ENCODE results near the gene AIFM2. TPM values are rescaled to one million over a fixed set of nuclear protein-coding genes. Genes with fewer than 3 reads are reported as not detected.
"Not testable (repeated sequence)": the region's sequence is repeated elsewhere in the genome, so short reads cannot be mapped to it uniquely, and the experiment has no call there.

Gene AIFM2
- total RNA-seq, 1 donor from 2014 or later = 16.3 TPM

DNA sequence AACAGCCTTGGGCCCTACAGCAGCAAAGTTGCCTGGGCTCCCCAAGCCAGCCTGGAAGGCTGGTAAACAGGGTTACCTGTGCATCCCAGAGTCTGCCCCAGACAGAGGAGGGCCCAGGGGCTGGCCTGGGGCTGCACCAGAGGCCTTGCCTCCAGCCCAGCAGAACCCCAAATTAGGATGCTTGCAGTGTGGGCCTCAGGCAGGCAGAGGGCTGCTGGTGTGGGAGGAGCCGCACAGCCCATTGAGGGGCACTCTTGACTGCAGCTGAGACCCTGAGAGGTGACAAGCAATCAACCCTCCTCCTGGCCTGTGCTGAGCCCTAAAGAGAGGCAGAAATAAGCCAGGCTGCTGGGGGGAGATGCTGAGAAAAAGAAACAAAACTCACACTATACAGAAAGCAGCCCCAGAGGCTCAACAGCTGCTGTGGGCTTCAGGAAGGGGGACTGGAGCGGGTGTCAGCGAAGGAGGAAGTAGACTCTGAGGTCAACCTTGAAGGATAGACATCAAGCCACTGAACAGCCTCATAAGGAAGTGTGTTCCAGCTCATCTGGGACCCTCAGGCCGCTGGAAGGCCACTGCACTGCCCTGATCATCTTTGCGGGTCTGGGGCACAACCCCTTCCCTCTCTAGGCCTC is 6.6 kb downstream of the AIFM2 start:
- intact Hi-C loops (cut with micrococcal nuclease) = no loop called here
- ATAC-seq (no peak), DNase-seq (no peak)

GRCh38 chr10:70124918-70125317 is 7.7 kb downstream of the AIFM2 start:
- DNase-seq (no peak), ATAC-seq (no peak)
- intact Hi-C loops (cut with micrococcal nuclease) = no loop called here

- ATAC-seq (no peak), DNase-seq (no peak)
- intact Hi-C loops (cut with micrococcal nuclease) = no loop called here
Measured at GRCh38 chr10:70124415-70124814, 8.2 kb downstream of the AIFM2 start.

- DNase-seq = no peak
- no peak for ATAC-seq
- intact Hi-C loops (cut with micrococcal nuclease) = no loop called here
Measured at GRCh38 chr10:70123817-70124216, 8.8 kb downstream of the AIFM2 start.

GRCh38 chr10:70123166-70123565 is 9.5 kb downstream of the AIFM2 start:
- intact Hi-C loops (cut with micrococcal nuclease); ATAC-seq; DNase-seq: not testable (repeated sequence)

- ATAC-seq (no peak), DNase-seq (no peak)
- intact Hi-C loops (cut with micrococcal nuclease) = no loop called here
Measured at GRCh38 chr10:70122742-70123141, 9.9 kb downstream of the AIFM2 start.

DNA sequence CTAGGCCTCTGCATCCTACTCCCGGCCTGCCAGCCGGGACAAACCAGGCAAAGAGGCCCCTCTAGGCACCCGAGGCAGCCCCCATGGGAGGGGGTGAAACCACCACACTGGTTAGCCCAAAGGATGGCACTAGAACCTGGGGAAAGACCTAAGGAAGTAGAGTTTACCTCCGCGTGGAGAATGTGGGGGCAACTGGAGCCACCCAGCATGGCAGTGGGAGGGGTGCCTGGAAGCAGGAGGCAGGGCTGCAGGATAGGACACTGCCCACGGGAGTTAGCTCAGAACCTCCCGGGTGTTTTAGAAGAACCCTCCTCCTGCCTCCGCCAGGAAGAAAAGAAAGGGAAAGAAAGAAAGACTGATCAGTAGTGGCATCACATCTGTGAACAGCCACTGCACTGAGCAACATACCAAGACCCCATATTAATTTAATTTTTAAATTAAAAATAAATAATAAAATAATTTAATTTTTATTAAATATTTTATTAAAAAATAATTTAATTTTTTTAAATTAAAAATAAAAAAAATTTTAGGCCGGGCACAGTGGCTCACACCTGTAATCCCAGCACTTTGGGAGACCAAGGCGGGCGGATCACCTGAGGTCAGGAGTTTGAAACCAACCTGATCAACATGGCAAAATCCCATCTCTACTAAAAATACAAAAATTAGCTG is 11.2 kb downstream of the AIFM2 start:
- intact Hi-C loops (cut with micrococcal nuclease) = no loop called here
- no peak for ATAC-seq
- DNase-seq = no peak

GRCh38 chr10:70120417-70120816 is 12.2 kb downstream of the AIFM2 start:
- intact Hi-C loops (cut with micrococcal nuclease) = no loop called here
- no peak for ATAC-seq
- DNase-seq = no peak

DNA sequence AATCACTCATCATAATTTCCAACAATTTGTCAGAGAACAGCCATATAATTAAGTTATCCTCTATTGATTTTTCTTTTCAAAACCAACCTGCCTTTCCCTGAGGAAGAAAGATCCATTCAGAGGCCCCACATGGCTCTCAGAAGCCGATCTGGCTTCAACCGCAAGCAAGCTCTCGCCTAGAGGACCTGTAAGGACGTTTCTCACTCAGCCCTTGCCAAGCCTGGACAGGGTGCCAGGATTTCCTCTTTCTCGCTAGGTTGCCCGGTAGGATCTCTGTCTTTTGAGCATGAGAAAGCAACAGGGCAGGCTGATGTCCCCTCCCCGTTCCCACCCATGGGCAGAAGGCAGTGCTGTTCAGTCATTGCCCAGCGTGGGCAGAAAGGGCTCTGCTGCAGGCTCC is 13.0 kb downstream of the AIFM2 start:
- peak; percentile 44 for DNase-seq
- peak; percentile 63 for ATAC-seq
- intact Hi-C loops (cut with micrococcal nuclease) = no loop called here

DNA sequence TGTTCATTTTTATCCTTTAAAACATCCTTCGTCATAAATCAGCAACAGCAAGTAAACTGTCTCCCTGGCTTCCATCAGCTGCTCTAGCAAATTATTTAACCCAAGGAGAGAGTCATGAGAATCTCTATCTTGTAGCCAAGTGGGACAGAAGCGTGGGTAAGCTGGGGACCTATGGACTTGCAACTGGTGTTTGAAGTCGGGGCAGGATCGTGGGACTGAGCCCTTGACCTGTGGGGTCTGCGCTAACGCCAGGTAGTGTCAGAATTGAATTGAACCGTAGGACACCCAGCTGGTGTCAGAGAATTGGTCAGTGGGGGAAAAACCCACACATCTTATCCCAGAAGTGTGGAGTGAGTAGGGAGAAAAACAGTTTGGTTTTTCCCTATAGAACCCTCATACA is 13.4 kb downstream of the AIFM2 start:
- intact Hi-C loops (cut with micrococcal nuclease) = no loop called here
- DNase-seq (no peak), ATAC-seq (no peak)

DNA sequence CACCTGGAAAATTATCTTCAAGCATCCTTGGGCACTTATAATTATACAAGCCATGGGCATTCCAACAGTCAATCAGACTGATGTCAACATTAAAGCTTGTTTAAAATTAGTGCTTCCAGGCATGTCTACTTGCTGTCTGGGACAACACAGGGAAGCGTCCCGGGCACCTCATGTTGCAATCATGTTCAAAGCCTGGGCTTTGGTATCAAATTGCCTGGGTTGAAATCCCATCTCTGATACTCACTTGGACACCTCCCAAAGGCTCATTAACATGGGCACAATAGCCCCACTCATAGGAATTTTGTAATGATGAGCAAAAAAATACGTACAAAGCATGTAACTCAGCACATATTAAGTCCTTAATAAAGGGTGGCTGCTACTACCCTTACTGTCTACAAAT is 14.4 kb downstream of the AIFM2 start:
- ATAC-seq (no peak), DNase-seq (no peak)
- intact Hi-C loops (cut with micrococcal nuclease) = no loop called here

- ATAC-seq = no peak
- no peak for DNase-seq
- intact Hi-C loops (cut with micrococcal nuclease) = no loop called here
Measured at GRCh38 chr10:70117646-70118045, 15.0 kb downstream of the AIFM2 start.

- peak; percentile 47 for DNase-seq
- intact Hi-C loops (cut with micrococcal nuclease) = no loop called here
- peak; percentile 58 for ATAC-seq
Measured at GRCh38 chr10:70115948-70116682, 16.5 kb downstream of the AIFM2 start.

DNA sequence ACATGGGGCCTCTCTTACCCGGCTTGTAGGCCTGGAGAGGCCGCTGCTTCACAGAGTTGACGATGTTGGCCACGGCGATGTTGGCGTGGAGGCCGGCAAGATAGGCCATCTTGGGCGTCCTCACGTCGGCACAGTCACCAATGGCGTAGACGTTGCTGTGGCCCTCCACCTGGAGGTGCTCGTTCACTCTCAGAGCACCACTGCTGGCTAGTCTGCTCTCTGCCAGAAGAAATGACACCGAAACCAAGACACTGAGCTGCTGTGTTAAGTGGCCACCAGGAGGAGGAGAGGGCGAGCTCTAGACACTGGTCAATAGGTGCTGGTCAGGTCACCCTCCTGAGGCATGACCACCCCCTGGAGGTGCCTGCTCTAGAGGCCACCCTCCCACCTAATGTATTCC is 17.7 kb downstream of the AIFM2 start:
- DNase-seq (no peak), ATAC-seq (no peak)
- intact Hi-C loops (cut with micrococcal nuclease) = no loop called here

GRCh38 chr10:70112071-70112470 is 20.6 kb downstream of the AIFM2 start:
- DNase-seq (no peak), ATAC-seq (no peak)
- intact Hi-C loops (cut with micrococcal nuclease) = no loop called here

DNA sequence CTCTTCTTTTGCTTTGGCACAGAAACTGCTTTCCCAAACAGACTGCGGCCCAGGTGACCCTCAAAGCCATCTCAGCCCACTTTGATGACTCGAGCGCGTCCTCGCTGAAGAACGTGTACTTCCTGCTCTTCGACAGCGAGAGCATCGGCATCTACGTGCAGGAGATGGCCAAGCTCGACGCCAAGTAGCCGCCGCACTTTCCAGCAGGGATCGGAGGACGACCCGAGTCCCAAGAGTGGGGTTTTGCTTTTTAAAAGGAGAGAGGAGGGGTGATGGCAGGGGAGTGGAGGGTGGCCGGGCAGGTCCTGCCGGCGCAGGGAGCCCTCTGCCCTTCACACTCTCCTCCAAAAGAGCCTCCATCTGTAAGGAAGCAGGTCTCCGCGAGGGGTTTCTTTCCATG is 21.1 kb downstream of the AIFM2 start:
- intact Hi-C loops (cut with micrococcal nuclease) = no loop called here
- DNase-seq (no peak), ATAC-seq (no peak)

GRCh38 chr10:70109064-70109729 is 23.4 kb downstream of the AIFM2 start:
- ATAC-seq = no peak

GRCh38 chr10:70106958-70107791 is 25.4 kb downstream of the AIFM2 start:
- no peak for DNase-seq
- intact Hi-C loops (cut with micrococcal nuclease) = no loop called here
- no peak for ATAC-seq

More at GRCh38 chr10:70109064-70109729, 23.4 kb downstream of the AIFM2 start:
- no peak for DNase-seq
- intact Hi-C loops (cut with micrococcal nuclease) = no loop called here

DNA sequence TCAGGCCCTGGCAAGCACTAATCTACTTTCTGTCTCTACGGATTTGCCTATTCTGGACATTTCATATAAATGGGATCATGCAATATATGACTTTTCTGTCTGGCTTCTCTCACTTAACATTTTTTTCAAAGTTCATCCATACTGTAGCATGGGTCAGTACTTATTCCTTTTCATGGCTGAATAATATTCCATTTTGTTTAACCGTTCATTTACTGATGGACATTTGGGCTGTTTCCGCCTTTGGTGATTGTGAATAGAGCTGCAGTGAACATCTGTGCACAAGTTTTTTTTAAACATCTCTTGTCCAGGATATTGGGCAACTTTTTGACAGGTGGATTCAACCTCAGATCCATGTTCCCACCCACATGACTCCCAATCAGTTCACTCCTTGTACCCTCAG is 31.0 kb downstream of the AIFM2 start:
- no peak for DNase-seq
- intact Hi-C loops (cut with micrococcal nuclease) = no loop called here
- no peak for ATAC-seq

All from left ventricle myocardium superior (tissue), 1 donor.